Natural killer cell (primary cell): ENCODE data around the gene KCNJ2. TPM values are rescaled to one million over a fixed set of nuclear protein-coding genes. Genes with fewer than 3 reads are reported as not detected.

Source experiments
- ATAC-seq, 3 donors: fragments of 150-1000 bp in 2 of 3; fragments of 200-7000 bp in 1 of 3; cut with Tn5 transposase; 1 replicate in 1 of 3; 2 replicates in 2 of 3; pipeline ENCODE4 v1.10.0; 2021; ENCODE audit warnings: mild to moderate bottlenecking in 2 of 3, moderate library complexity in 2 of 3
- DNase-seq, 2 donors: peaks; one replicate each; pipeline versions ENCODE4 v3.0.0 to v3.0.0-alpha.2; 2013 to 2021; ENCODE audit warnings: mixed read lengths in 1 of 2
- H3K27ac ChIP-seq: one replicate; pipeline ENCODE4 v1.5.1; 2013; ENCODE audit warnings: mild to moderate bottlenecking, low read length
- H3K27me3 ChIP-seq: one replicate; pipeline ENCODE4 v1.6.1; 2013; ENCODE audit warnings: low read length; ENCODE audit not compliant: control insufficient read depth, insufficient read depth
- H3K36me3 ChIP-seq: one replicate; pipeline ENCODE4 v1.6.1; 2013; ENCODE audit warnings: low read length; ENCODE audit not compliant: control insufficient read depth, insufficient read depth
- H3K4me1 ChIP-seq: one replicate; pipeline ENCODE4 v1.6.1; 2013; ENCODE audit warnings: low read length; ENCODE audit not compliant: control insufficient read depth, insufficient read depth
- H3K4me3 ChIP-seq: one replicate; pipeline ENCODE4 v1.5.1; 2013; ENCODE audit warnings: low read length
- H3K9me3 ChIP-seq: one replicate; pipeline ENCODE4 v1.6.1; 2013; ENCODE audit warnings: low read length; ENCODE audit not compliant: control insufficient read depth, insufficient read depth
- H3K27ac Mint-ChIP-seq, 2 donors: one replicate each; pipeline ENCODE4 v1.8.0; 2022; ENCODE audit warnings: mild to moderate bottlenecking in 2 of 2, mixed read lengths in 2 of 2, moderate library complexity in 1 of 2
- H3K27me3 Mint-ChIP-seq, 2 donors: one replicate each; pipeline ENCODE4 v1.8.0; 2022; ENCODE audit warnings: low read depth in 2 of 2, mixed read lengths in 2 of 2
- H3K36me3 Mint-ChIP-seq: one replicate; pipeline ENCODE4 v1.8.0; 2022; ENCODE audit warnings: mixed read lengths
- H3K4me1 Mint-ChIP-seq, 2 donors: one replicate each; pipeline ENCODE4 v1.8.0; 2022; ENCODE audit warnings: mixed read lengths in 2 of 2
- H3K4me3 Mint-ChIP-seq: one replicate; pipeline ENCODE4 v1.8.0; 2022; ENCODE audit warnings: mild to moderate bottlenecking, moderate library complexity, mixed read lengths
- H3K9me3 Mint-ChIP-seq, 2 donors: one replicate each; pipeline ENCODE4 v1.8.0; 2022; ENCODE audit warnings: mixed read lengths in 2 of 2
- WGBS: methylation state at CpG from one replicate; pipeline ENCODE4 v1.1.7; 2013; ENCODE audit warnings: missing lambda C conversion rate; ENCODE audit not compliant: insufficient coverage; 5-methylcytosine and 5-hydroxymethylcytosine counted together
- intact Hi-C: fragments of 100-400 bp; cut with micrococcal nuclease; formaldehyde crosslinking; loops from one replicate; pipeline ENCODE4 v1.14.2; 2022
- total RNA-seq, 4 donors: library from RNA; stranded (reverse); fragments of 120-200 nt in 1 of 4; gene quantifications; one replicate each; pipeline versions ENCODE4 v1.2.3 to v1.2.4, GENCODE V29; 2013 to 2022
- TF ChIP-seq, protein P1 (sequence below): fragments of 200-600 bp; IDR thresholded peaks from one replicate; pipeline ENCODE4 v1.8.0; 2022; ENCODE audit warnings: antibody characterized with exemption

The KCNJ2 gene
- total RNA-seq, 3 donors from 2014 or later (not counting 1 experiment from before 2014, with no cell fraction given), result 0.14 to 2.5 TPM; not detected in 1

- intact Hi-C loops, result no loop called here
- H3K4me1 ChIP-seq, result no peaks in the 10 kb centered on the region
- Mint-ChIP-seq H3K9me3 (no peaks in the 10 kb centered on the region), H3K4me3 (no peak overlapping the region), H3K4me1 (peaks cover 6 to 10% of the 10 kb centered on the region in 2 donors), H3K27me3 (no peaks in the 10 kb centered on the region), H3K27ac (no peak overlapping the region), H3K36me3 (no peaks in the 10 kb centered on the region)
- no peaks in the 10 kb centered on the region for H3K9me3 ChIP-seq
- TF ChIP-seq, protein P1, sequence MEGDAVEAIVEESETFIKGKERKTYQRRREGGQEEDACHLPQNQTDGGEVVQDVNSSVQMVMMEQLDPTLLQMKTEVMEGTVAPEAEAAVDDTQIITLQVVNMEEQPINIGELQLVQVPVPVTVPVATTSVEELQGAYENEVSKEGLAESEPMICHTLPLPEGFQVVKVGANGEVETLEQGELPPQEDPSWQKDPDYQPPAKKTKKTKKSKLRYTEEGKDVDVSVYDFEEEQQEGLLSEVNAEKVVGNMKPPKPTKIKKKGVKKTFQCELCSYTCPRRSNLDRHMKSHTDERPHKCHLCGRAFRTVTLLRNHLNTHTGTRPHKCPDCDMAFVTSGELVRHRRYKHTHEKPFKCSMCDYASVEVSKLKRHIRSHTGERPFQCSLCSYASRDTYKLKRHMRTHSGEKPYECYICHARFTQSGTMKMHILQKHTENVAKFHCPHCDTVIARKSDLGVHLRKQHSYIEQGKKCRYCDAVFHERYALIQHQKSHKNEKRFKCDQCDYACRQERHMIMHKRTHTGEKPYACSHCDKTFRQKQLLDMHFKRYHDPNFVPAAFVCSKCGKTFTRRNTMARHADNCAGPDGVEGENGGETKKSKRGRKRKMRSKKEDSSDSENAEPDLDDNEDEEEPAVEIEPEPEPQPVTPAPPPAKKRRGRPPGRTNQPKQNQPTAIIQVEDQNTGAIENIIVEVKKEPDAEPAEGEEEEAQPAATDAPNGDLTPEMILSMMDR, result no peak
- WGBS, result no CpG with 5 or more reads among the region's 1 CpG
- DNase-seq (no peak), ATAC-seq (no peak)
- H3K4me3 ChIP-seq, result no peak overlapping the region
- no peaks in the 10 kb centered on the region for H3K27me3 ChIP-seq
- no peak overlapping the region for H3K27ac ChIP-seq
- no peaks in the 10 kb centered on the region for H3K36me3 ChIP-seq
Observed at GRCh38 chr17:70134777-70135176, 34.6 kb upstream of the KCNJ2 start.

- H3K27me3 Mint-ChIP-seq, result no peaks in the 10 kb centered on the region
- no peaks in the 10 kb centered on the region for H3K9me3 Mint-ChIP-seq
- H3K36me3 Mint-ChIP-seq, result no peaks in the 10 kb centered on the region
- H3K4me3 Mint-ChIP-seq, result no peak overlapping the region
- Histone ChIP-seq H3K27me3 (no peaks in the 10 kb centered on the region), H3K4me3 (no peak overlapping the region), H3K4me1 (no peaks in the 10 kb centered on the region), H3K9me3 (no peaks in the 10 kb centered on the region), H3K27ac (no peak overlapping the region), H3K36me3 (no peaks in the 10 kb centered on the region)
- ATAC-seq, result no peak
- intact Hi-C loops, result no loop called here
- H3K4me1 Mint-ChIP-seq, result peaks cover 6 to 10% of the 10 kb centered on the region in 2 donors
- no peak for DNase-seq
- no peak overlapping the region for H3K27ac Mint-ChIP-seq
- WGBS, result 100% methylated on average over 3 of the region's 5 CpGs
- TF ChIP-seq, protein P1, result no peak
Observed at GRCh38 chr17:70136131-70136530, 33.2 kb upstream of the KCNJ2 start.

GRCh38 chr17:70137451-70138230, 31.7 kb upstream of the KCNJ2 start:
- ATAC-seq (no peak), DNase-seq (peak in 1 of 2 donors; percentile 3)
- no peak overlapping the region for H3K27ac Mint-ChIP-seq
- intact Hi-C loops, result no loop called here
- Histone ChIP-seq H3K4me1 (no peaks in the 10 kb centered on the region), H3K27ac (no peak overlapping the region), H3K36me3 (no peaks in the 10 kb centered on the region), H3K27me3 (no peaks in the 10 kb centered on the region), H3K4me3 (no peak overlapping the region), H3K9me3 (no peaks in the 10 kb centered on the region)
- 34% methylated on average over 9 of the region's 9 CpGs for WGBS
- no peaks in the 10 kb centered on the region for H3K36me3 Mint-ChIP-seq
- no peaks in the 10 kb centered on the region for H3K9me3 Mint-ChIP-seq
- H3K27me3 Mint-ChIP-seq, result no peaks in the 10 kb centered on the region
- peaks cover 6 to 10% of the 10 kb centered on the region in 2 donors for H3K4me1 Mint-ChIP-seq
- no peak overlapping the region for H3K4me3 Mint-ChIP-seq
- TF ChIP-seq, protein P1, result no peak
